ENCODE data around the gene LYST.

DNA sequence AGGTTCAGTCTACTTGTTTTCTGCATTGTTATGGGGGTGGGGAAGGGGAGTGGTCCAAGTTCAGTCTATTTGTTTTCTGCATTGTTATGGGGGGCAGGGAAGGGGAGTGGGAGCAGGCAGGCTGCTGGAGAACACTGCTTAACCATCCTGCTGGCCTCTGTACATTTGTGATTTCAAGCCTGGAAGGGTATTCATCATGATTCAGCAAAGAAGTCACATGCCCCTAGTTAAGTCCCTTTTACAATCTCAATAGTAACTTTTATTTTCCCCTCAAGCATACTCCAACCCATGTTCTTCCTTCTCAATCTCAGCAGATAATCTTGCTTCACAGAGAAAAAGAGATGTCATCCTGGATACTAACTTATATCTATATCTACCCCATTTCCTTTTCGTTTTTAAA is 7.9 kb downstream of the LYST start:
- TF ChIP-seq, protein P1, sequence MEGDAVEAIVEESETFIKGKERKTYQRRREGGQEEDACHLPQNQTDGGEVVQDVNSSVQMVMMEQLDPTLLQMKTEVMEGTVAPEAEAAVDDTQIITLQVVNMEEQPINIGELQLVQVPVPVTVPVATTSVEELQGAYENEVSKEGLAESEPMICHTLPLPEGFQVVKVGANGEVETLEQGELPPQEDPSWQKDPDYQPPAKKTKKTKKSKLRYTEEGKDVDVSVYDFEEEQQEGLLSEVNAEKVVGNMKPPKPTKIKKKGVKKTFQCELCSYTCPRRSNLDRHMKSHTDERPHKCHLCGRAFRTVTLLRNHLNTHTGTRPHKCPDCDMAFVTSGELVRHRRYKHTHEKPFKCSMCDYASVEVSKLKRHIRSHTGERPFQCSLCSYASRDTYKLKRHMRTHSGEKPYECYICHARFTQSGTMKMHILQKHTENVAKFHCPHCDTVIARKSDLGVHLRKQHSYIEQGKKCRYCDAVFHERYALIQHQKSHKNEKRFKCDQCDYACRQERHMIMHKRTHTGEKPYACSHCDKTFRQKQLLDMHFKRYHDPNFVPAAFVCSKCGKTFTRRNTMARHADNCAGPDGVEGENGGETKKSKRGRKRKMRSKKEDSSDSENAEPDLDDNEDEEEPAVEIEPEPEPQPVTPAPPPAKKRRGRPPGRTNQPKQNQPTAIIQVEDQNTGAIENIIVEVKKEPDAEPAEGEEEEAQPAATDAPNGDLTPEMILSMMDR (IDR thresholded peaks at IDR 0.05), result no peak
- TF ChIP-seq POLR2A (IDR thresholded peaks at IDR 0.05), result no peak
